IMR-90 (cell line): Measurements from ENCODE around the gene PIP4P1. TPM values are rescaled to one million over a fixed set of nuclear protein-coding genes. Genes with fewer than 3 reads are reported as not detected.

Source experiments
- ATAC-seq: fragments of 200-7000 bp; cut with Tn5 transposase; 2 replicates; pipeline ENCODE4 v1.9.1; 2020; ENCODE audit warnings: low read depth, mild to moderate bottlenecking, moderate library complexity
- BruUV-seq: library from RNA; stranded (reverse); fragments of 400-500 nt; replicated peaks from 2 replicates; lab custom pipeline; 2021; lab: Mats Ljungman, UMichigan
- CTCF ChIA-PET: fragments of 300-600 bp; formaldehyde crosslinking; extraction: SDS; loops from one replicate; lab custom pipeline; 2021; ENCODE audit warnings: antibody characterized with exemption; lab: Yijun Ruan, JAX
- POLR2A ChIA-PET: fragments of 300-600 bp; sonication (Branson Sonifier 250); formaldehyde crosslinking; loops from one replicate; lab custom pipeline; 2022; ENCODE audit warnings: antibody characterized with exemption; ENCODE audit not compliant: unreplicated experiment; lab: Charles Lee
- DNase-seq: peaks from one replicate; pipeline ENCODE4 v3.0.0; 2013
- H2AFZ ChIP-seq: replicated peaks from 2 replicates; pipeline ENCODE3; 2013; ENCODE audit warnings: low read length, mild to moderate bottlenecking; ENCODE audit not compliant: poor library complexity
- H2AK5ac ChIP-seq: 2 replicates; pipeline ENCODE4 v1.6.1; 2013; ENCODE audit warnings: low read depth, low read length, inconsistent platforms
- H2AK9ac ChIP-seq: replicated peaks from 2 replicates; pipeline ENCODE3; 2013; ENCODE audit warnings: mild to moderate bottlenecking, low read depth, low read length, moderate library complexity; ENCODE audit not compliant: poor library complexity
- H2BK120ac ChIP-seq: 2 replicates; pipeline ENCODE4 v1.6.1; 2013; ENCODE audit warnings: low read depth, low read length, inconsistent platforms
- H2BK15ac ChIP-seq: 3 replicates; pipeline ENCODE4 v1.6.1; 2013; ENCODE audit warnings: low read depth, low read length, inconsistent platforms
- H2BK20ac ChIP-seq: 2 replicates; pipeline ENCODE4 v1.6.1; 2013; ENCODE audit warnings: low read depth, mild to moderate bottlenecking, inconsistent platforms, low read length, moderate library complexity
- H2BK5ac ChIP-seq: 2 replicates; pipeline ENCODE4 v1.6.1; 2013; ENCODE audit warnings: mild to moderate bottlenecking, low read depth, low read length, inconsistent platforms; ENCODE audit not compliant: poor library complexity, severe bottlenecking
- H3K14ac ChIP-seq: replicated peaks from 2 replicates; pipeline ENCODE4 v1.6.1; 2013; ENCODE audit warnings: low read depth, low read length, inconsistent platforms
- H3K18ac ChIP-seq: 2 replicates; pipeline ENCODE4 v1.6.1; 2013; ENCODE audit warnings: low read depth, low read length, control low read depth
- H3K23ac ChIP-seq: 2 replicates; pipeline ENCODE4 v1.6.1; 2013; ENCODE audit warnings: low read depth, low read length, inconsistent platforms
- H3K27ac ChIP-seq: 2 replicates; pipeline ENCODE4 v1.5.1; 2013; ENCODE audit warnings: mild to moderate bottlenecking, control low read depth, low read length; ENCODE audit not compliant: insufficient read depth
- H3K27me3 ChIP-seq: 2 replicates; pipeline ENCODE4 v1.6.1; 2013; ENCODE audit warnings: low read length; ENCODE audit not compliant: control insufficient read depth, insufficient read depth
- H3K36me3 ChIP-seq: 2 replicates; pipeline ENCODE4 v1.6.1; 2013; ENCODE audit warnings: low read length, mixed read lengths; ENCODE audit not compliant: control insufficient read depth, insufficient read depth
- H3K4ac ChIP-seq: 2 replicates; pipeline ENCODE4 v1.6.1; 2013; ENCODE audit warnings: low read depth, low read length, inconsistent platforms
- H3K4me1 ChIP-seq: 2 replicates; pipeline ENCODE4 v1.6.1; 2013; ENCODE audit warnings: low read length, mixed read lengths; ENCODE audit not compliant: control insufficient read depth, insufficient read depth
- H3K4me2 ChIP-seq: 2 replicates; pipeline ENCODE4 v1.6.1; 2013; ENCODE audit warnings: low read depth, mild to moderate bottlenecking, control low read depth, low read length, moderate library complexity
- H3K4me3 ChIP-seq: 2 replicates; pipeline ENCODE4 v1.5.1; 2013; ENCODE audit warnings: low read depth, mild to moderate bottlenecking, control low read depth, low read length, moderate library complexity; ENCODE audit not compliant: insufficient read depth
- H3K56ac ChIP-seq: 2 replicates; pipeline ENCODE4 v1.6.1; 2013; ENCODE audit warnings: low read length, inconsistent platforms; ENCODE audit not compliant: insufficient read depth; ENCODE audit errors: extremely low read depth
- H3K79me1 ChIP-seq, 2 experiments: 2 replicates each; pipeline ENCODE4 v1.6.1; 2013; ENCODE audit warnings: low read length in 2 of 2, inconsistent platforms in 1 of 2, low read depth in 1 of 2
- H3K9ac ChIP-seq: 2 replicates; pipeline ENCODE4 v1.6.1; 2013; ENCODE audit warnings: low read depth, low read length, control low read depth
- H3K9me1 ChIP-seq: 2 replicates; pipeline ENCODE4 v1.6.1; 2013; ENCODE audit warnings: low read length, inconsistent platforms; ENCODE audit not compliant: insufficient read depth
- H3K9me3 ChIP-seq: 2 replicates; pipeline ENCODE4 v1.6.1; 2013; ENCODE audit warnings: low read length; ENCODE audit not compliant: control insufficient read depth, insufficient read depth
- H4K20me1 ChIP-seq: 2 replicates; pipeline ENCODE4 v1.6.1; 2013; ENCODE audit warnings: low read length, inconsistent platforms; ENCODE audit not compliant: insufficient read depth
- H4K5ac ChIP-seq: 2 replicates; pipeline ENCODE4 v1.6.1; 2013; ENCODE audit warnings: mild to moderate bottlenecking, low read depth, low read length, control low read depth
- H4K8ac ChIP-seq, 2 experiments: 2 replicates each; pipeline ENCODE4 v1.6.1; 2013; ENCODE audit warnings: low read depth in 2 of 2, low read length in 2 of 2, control low read depth in 1 of 2, inconsistent platforms in 1 of 2
- H4K91ac ChIP-seq: 2 replicates; pipeline ENCODE4 v1.6.1; 2013; ENCODE audit warnings: low read depth, low read length, inconsistent platforms; ENCODE audit not compliant: insufficient read depth
- BHLHE40 ChIP-seq: fragments of 150-350 bp; IDR thresholded peaks from 2 replicates; pipeline ENCODE4 v1.6.1; 2016; ENCODE audit warnings: mild to moderate bottlenecking, low read depth, low read length
- FOS ChIP-seq: fragments of 150-350 bp; IDR thresholded peaks from 2 replicates; pipeline ENCODE4 v1.6.1; 2016; ENCODE audit warnings: low read depth, low read length
- MAZ ChIP-seq: IDR thresholded peaks from 2 replicates; pipeline ENCODE4 v1.6.1; 2012; ENCODE audit warnings: low read depth, mild to moderate bottlenecking, low read length, improper control_type of control experiment, moderate library complexity, borderline replicate concordance
- MXI1 ChIP-seq: IDR thresholded peaks from 2 replicates; pipeline ENCODE4 v1.6.1; 2012; ENCODE audit warnings: low read depth, mild to moderate bottlenecking, low read length, moderate library complexity, borderline replicate concordance
- POLR2A ChIP-seq: IDR thresholded peaks from 2 replicates; pipeline ENCODE4 v1.6.1; 2012; ENCODE audit warnings: mild to moderate bottlenecking, low read depth, low read length
- RAD21 ChIP-seq: IDR thresholded peaks from 2 replicates; pipeline ENCODE4 v1.6.1; 2012; ENCODE audit warnings: low read length, improper control_type of control experiment
- SMC3 ChIP-seq: fragments of 150-350 bp; IDR thresholded peaks from 2 replicates; pipeline ENCODE4 v1.6.1; 2016; ENCODE audit warnings: low read depth, mild to moderate bottlenecking, antibody characterized with exemption, low read length, moderate library complexity
- WGBS, 2 experiments: methylation state at CpG; one replicate each; pipeline versions ENCODE4 v1.1.5 to v1.1.7; 2013; ENCODE audit warnings: missing lambda C conversion rate in 2 of 2; ENCODE audit not compliant: insufficient read length in 1 of 2; ENCODE audit errors: extremely low coverage in 2 of 2; 5-methylcytosine and 5-hydroxymethylcytosine counted together
- dilution Hi-C: fragments of 300-500 bp; cut with HindIII; formaldehyde crosslinking; loops from one replicate; pipeline ENCODE4 v1.14.3; 2018; ENCODE audit warnings: low sequenced_read_pairs; ENCODE audit not compliant: unreplicated experiment
- in situ Hi-C: fragments of 300-500 bp; cut with MboI; formaldehyde crosslinking; loops from 3 replicates; pipeline ENCODE4 v1.14.3; 2019; ENCODE audit warnings: low sequenced_read_pairs, inconsistent platforms, mixed read lengths
- intact Hi-C: fragments of 100-400 bp; cut with micrococcal nuclease; formaldehyde crosslinking; loops from 2 replicates; pipeline ENCODE4 v1.10.0; 2022
- polyA plus RNA-seq, 3 experiments: library from polyadenylated mRNA; depleted of rRNA; stranded (reverse); fragments of >200 nt; gene quantifications; 2 replicates each; pipeline ENCODE4 v1.2.3, GENCODE V29; 2012; ENCODE audit warnings: low replicate concordance in 1 of 3
- total RNA-seq: library from RNA; depleted of rRNA; stranded (reverse); fragments of >200 nt; gene quantifications from 2 replicates; pipeline ENCODE4 v1.2.3, GENCODE V29; 2012
- TF ChIP-seq, protein P1 (sequence below): fragments of 150-350 bp; IDR thresholded peaks from 2 replicates; pipeline ENCODE4 v1.6.1; 2017; ENCODE audit warnings: mild to moderate bottlenecking, antibody characterized with exemption, low read length, low read depth

The PIP4P1 gene
- total and polyA plus RNA-seq, 2 of the 4 experiments (the other 2 are of a cell fraction): 15.2 to 27.8 TPM

DNA sequence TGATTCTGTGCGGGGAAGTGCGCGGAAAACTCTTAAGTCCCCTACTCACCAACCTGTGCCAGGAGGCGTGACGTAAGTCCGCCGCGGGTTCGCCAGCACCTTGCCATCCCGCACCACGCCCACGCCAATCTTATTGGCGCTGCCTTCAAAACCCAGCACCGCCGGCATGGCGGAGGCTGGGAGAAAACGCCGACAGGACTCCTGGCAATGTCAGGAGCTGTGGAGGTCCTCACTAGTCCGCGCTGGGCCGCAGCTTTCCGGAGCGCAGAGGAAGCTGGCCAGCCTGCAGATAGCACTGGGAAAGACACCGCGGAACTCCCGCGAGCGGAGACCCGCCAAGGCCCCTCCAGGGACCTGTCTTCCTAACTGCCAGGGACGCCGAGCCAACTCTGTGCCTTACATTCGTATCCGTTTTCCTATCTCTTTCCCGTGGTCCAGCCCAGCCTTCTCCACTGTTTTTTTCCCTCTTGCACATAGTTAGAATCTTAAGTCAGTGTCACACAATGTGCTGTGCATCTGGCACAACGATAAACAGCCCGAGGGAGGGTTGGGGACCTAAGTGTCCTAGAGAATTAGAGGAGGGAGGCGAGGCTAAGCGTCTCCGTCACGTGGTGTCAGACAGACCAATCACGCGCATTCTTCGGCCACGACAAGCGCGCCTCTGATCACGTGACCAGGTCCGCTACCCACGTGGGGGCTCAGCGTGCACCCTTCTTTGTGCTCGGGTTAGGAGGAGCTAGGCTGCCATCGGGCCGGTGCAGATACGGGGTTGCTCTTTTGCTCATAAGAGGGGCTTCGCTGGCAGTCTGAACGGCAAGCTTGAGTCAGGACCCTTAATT, 6.5 kb downstream of the PIP4P1 start, which contains the start of the genes APEX1 and OSGEP:
Gene APEX1 (plus strand): TSS at position 711 of the 839 bp plus-strand sequence. CDS start 420 bp downstream, outside the sequence.
Gene OSGEP (minus strand): TSS at position 297 of the 839 bp plus-strand sequence. CDS start 129 bp downstream, at position 168.
- peak within 1 kb of the TSS; percentile 75 to 94 for H4K8ac ChIP-seq
- peak within 1 kb of the TSS; percentile 90 for H2BK5ac ChIP-seq
- H3K18ac ChIP-seq: peak within 1 kb of the TSS; percentile 61
- peak within 1 kb of the TSS; percentile 85 for H3K9ac ChIP-seq
- peak within 1 kb of the TSS; percentile 58 for H2BK20ac ChIP-seq
- peak within 1 kb of the TSS; percentile 80 for H3K27ac ChIP-seq
- H3K27me3 ChIP-seq: no peaks in the 10 kb centered on the region
- H4K20me1 ChIP-seq: no peaks in the 10 kb centered on the region
- H3K56ac ChIP-seq: peak within 1 kb of the TSS; percentile 97
- peak within 1 kb of the TSS; percentile 97 for H4K91ac ChIP-seq
- in situ Hi-C loops: loop anchor here (25.0 kb wide), 1 partner anchor 633 kb away; the partner anchor contains the start of gene ZNF219
- H3K79me1 ChIP-seq: peaks cover 18 to 39% of the 10 kb centered on the region in 2 experiments
- dilution Hi-C loops: no loop called here
- intact Hi-C loops: loop anchor here (1.0 kb wide), 1 partner anchor 111 kb away; the partner anchor contains the start of gene PARP2
- H3K4me3 ChIP-seq: peak within 1 kb of the TSS; percentile 62
- H2AK5ac ChIP-seq: peak within 1 kb of the TSS; percentile 72
- H2AFZ ChIP-seq: peak within 1 kb of the TSS; percentile 97
- H2BK120ac ChIP-seq: peak within 1 kb of the TSS; percentile 94
- H4K5ac ChIP-seq: peak within 1 kb of the TSS; percentile 46
- H3K9me3 ChIP-seq: no peaks in the 10 kb centered on the region
- no TSS peak for BruUV-seq
- no peaks in the 10 kb centered on the region for H3K4me1 ChIP-seq
- ATAC-seq: peak; percentile 90
- peak within 1 kb of the TSS; percentile 98 for H3K14ac ChIP-seq
- TF ChIP-seq FOS (peak; percentile 98), MXI1 (peak; percentile 97), BHLHE40 (peak; percentile 86), POLR2A (peak; percentile 87), SMC3 (no peak; the same call in 1 of the 2 replicates), MAZ (peak; percentile 43; the same call in 1 of the 2 replicates), RAD21 (no peak)
- TF ChIP-seq, protein P1, sequence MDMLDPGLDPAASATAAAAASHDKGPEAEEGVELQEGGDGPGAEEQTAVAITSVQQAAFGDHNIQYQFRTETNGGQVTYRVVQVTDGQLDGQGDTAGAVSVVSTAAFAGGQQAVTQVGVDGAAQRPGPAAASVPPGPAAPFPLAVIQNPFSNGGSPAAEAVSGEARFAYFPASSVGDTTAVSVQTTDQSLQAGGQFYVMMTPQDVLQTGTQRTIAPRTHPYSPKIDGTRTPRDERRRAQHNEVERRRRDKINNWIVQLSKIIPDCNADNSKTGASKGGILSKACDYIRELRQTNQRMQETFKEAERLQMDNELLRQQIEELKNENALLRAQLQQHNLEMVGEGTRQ: peak; percentile 100
- H2BK15ac ChIP-seq: peak within 1 kb of the TSS; percentile 91
- ChIA-PET POLR2A (interaction anchor here (0.9 kb wide), 1 partner anchor 10 kb away, joined by 3 read pairs; no protein-coding TSS in a partner anchor), CTCF (interaction anchor here (1.4 kb wide), 1 partner anchor 39 kb away, joined by 7 read pairs; no protein-coding TSS in a partner anchor)
- H3K23ac ChIP-seq: peak within 1 kb of the TSS; percentile 93
- H3K9me1 ChIP-seq: 0 out of 2 replicates have a peak, but pooled peaks cover 6% of the 10 kb centered on the region
- peak within 1 kb of the TSS; percentile 88 for H2AK9ac ChIP-seq
- peak within 1 kb of the TSS; percentile 69 for H3K4me2 ChIP-seq
- peak within 1 kb of the TSS; percentile 96 for H3K4ac ChIP-seq
- peak; percentile 99 for DNase-seq
- peaks cover 28% of the 10 kb centered on the region for H3K36me3 ChIP-seq
- 0% methylated on average over 20 of the region's 56 CpGs; no CpG with 5 or more reads in 1 of the 2 experiments for WGBS, 2 experiments
